ENCODE results near the gene PLP1. TPM values are rescaled to one million over a fixed set of nuclear protein-coding genes. Genes with fewer than 3 reads are reported as not detected.

PLP1 gene
- total RNA-seq: not detected in 2 replicates

GRCh38 chrX:103776546-103776945 lies at the start of gene PLP1:
Gene PLP1 (plus strand): TSS chrX:103776840. CDS start chrX:103776996, 156 bp downstream.

GRCh38 chrX:103831803-103832544 lies 55.3 kb downstream of the PLP1 start, which contains the start of gene RAB9B:
Gene RAB9B (minus strand): TSS chrX:103832257. CDS start chrX:103825784, 6,473 bp downstream.

Other genes starting within 250 kb of the PLP1 start
- gene TCEAL4, start 191.3 kb upstream of the PLP1 start, total RNA-seq: 40.3 and 49.5 TPM in 2 replicates
- gene TCEAL3, start 168.9 kb upstream of the PLP1 start, total RNA-seq: 4.7 and 5.5 TPM in 2 replicates
- gene TCEAL1, start 147.9 kb upstream of the PLP1 start, total RNA-seq: 11.5 and 12.0 TPM in 2 replicates
- gene MORF4L2, start 90.1 kb upstream of the PLP1 start, total RNA-seq: 272 and 449 TPM in 2 replicates
- not detected in 2 replicates for gene TMEM31, start 65.9 kb upstream of the PLP1 start, total RNA-seq
- gene RAB9B, start 55.4 kb downstream of the PLP1 start, total RNA-seq: 0.07 TPM in 1 of 2 replicates, not detected in the other
- 0.34 and 2.1 TPM in 2 replicates for gene TMSB15B, start 185.8 kb downstream of the PLP1 start, total RNA-seq
- gene H2BW1, start 236.9 kb downstream of the PLP1 start, total RNA-seq: not detected in 2 replicates

Data from nasal cavity respiratory epithelium epithelial cell of viscerocranial mucosa (primary cell).